H1 (cell line): ENCODE data around the gene IL23A. TPM values are rescaled to one million over a fixed set of nuclear protein-coding genes. Genes with fewer than 3 reads are reported as not detected.

Experiments used
- CHD1 ChIP-seq: IDR thresholded peaks from 2 replicates; pipeline ENCODE4 v1.6.1; 2012; ENCODE audit warnings: low read depth, low read length, improper control_type of control experiment
- CHD2 ChIP-seq: IDR thresholded peaks from 2 replicates; pipeline ENCODE4 v1.6.1; 2012; ENCODE audit warnings: low read length, improper control_type of control experiment
- NANOG ChIP-seq: IDR thresholded peaks from 2 replicates; pipeline ENCODE4 v1.6.1; 2011; ENCODE audit warnings: low read length, low read depth, mild to moderate bottlenecking, inconsistent platforms; ENCODE audit not compliant: insufficient read depth, poor library complexity, severe bottlenecking
- PHF8 ChIP-seq: fragments of 200-600 bp; sonication (generic); conservative IDR thresholded peaks from 2 replicates; pipeline ENCODE4 v1.7.1; 2012; ENCODE audit warnings: low read depth, mild to moderate bottlenecking, inconsistent platforms, low read length, moderate library complexity
- POLR2A ChIP-seq, 2 experiments: IDR thresholded peaks; 1 replicate in 1 of 2; 2 replicates in 1 of 2; pipeline ENCODE4 v1.6.1; 2011; ENCODE audit warnings: low read depth in 2 of 2, low read length in 2 of 2, mild to moderate bottlenecking in 2 of 2; ENCODE audit errors: control extremely low read depth in 1 of 2
- SAP30 ChIP-seq: fragments of 300-600 bp; sonication (generic); IDR thresholded peaks from 2 replicates; pipeline ENCODE4 v1.7.1; 2012; ENCODE audit warnings: low read length, moderate library complexity, mild to moderate bottlenecking, inconsistent platforms; ENCODE audit not compliant: insufficient read depth, insufficient replicate concordance
- SIN3A ChIP-seq, 2 experiments: IDR thresholded peaks in 1 of 2; conservative IDR thresholded peaks in 1 of 2; 2 replicates each; pipeline ENCODE4 v1.6.1; 2011 to 2012; ENCODE audit warnings: low read length in 2 of 2, improper control_type of control experiment in 1 of 2, low read depth in 1 of 2, mild to moderate bottlenecking in 1 of 2
- SP1 ChIP-seq: IDR thresholded peaks from 2 replicates; pipeline ENCODE4 v1.6.1; 2011; ENCODE audit warnings: low read depth, low read length
- SP2 ChIP-seq: IDR thresholded peaks from 2 replicates; pipeline ENCODE4 v1.6.1; 2012; ENCODE audit warnings: mild to moderate bottlenecking, low read length, inconsistent platforms
- SRF ChIP-seq: IDR thresholded peaks from 2 replicates; pipeline ENCODE4 v1.6.1; 2011; ENCODE audit warnings: mild to moderate bottlenecking, low read depth, low read length, moderate library complexity
- TAF1 ChIP-seq: IDR thresholded peaks from 2 replicates; pipeline ENCODE4 v1.6.1; 2011; ENCODE audit warnings: mild to moderate bottlenecking, low read depth, low read length
- TBP ChIP-seq: IDR thresholded peaks from 2 replicates; pipeline ENCODE4 v1.6.1; 2011; ENCODE audit warnings: low read depth, low read length, improper control_type of control experiment
- polyA plus RNA-seq, 7 experiments: library from polyadenylated mRNA; depleted of rRNA in 3 of 7; stranded (reverse) in 5 of 7; unstranded in 2 of 7; fragments of >200 nt in 5 of 7; fragments of 200-250 nt in 2 of 7; gene quantifications; 1 replicate in 5 of 7; 2 replicates in 1 of 7; 4 replicates in 1 of 7; pipeline versions ENCODE4 v1.2.1 to v1.2.3, GENCODE V29; 2011 to 2013; ENCODE audit warnings: missing spikeins in 2 of 7, mixed read lengths in 2 of 7
- total RNA-seq: library from RNA; stranded (reverse); fragmentation: NEBNext Ultra II Directional; extraction: Animal tissue kit (Norgen Biotek cat#: 25700); gene quantifications from 2 replicates; pipeline ENCODE4 v1.2.1, GENCODE V29; 2021

IL23A gene
- total and polyA plus RNA-seq, 2 of the 8 experiments (the other 6 are each of a cell fraction or from before 2014, with no cell fraction given) = 2.3 to 3.6 TPM

GRCh38 chr12:56299853-56300643, 38.6 kb upstream of the IL23A start, which contains the start of gene CS (continued):
- TF ChIP-seq TAF1 (peak; percentile 86), PHF8 (peak; percentile 54), SIN3A (conservative IDR thresholded peaks at IDR 0.05 in 1 of 2, IDR thresholded peaks at IDR 0.05 in 1 of 2; ENCODE audit: low read depth in 1 of 2, low read length in 2 of 2) (peak; percentile 55 to 84; a peak in 2 of 4 replicates), SP2 (0 out of 2 replicates have a peak, but pooled peaks have one; percentile 12), SP1 (peak; percentile 86), SRF (peak; percentile 25; the same call in 1 of the 2 replicates), SAP30 (no peak), POLR2A (IDR thresholded peaks at IDR 0.05; ENCODE audit: control extremely low read depth in 1 of 2, low read depth in 2 of 2, low read length in 2 of 2) (peak; percentile 4 to 70; a peak in 2 of 3 replicates), CHD1 (no peak), TBP (peak; percentile 67), CHD2 (0 out of 2 replicates have a peak, but pooled peaks have one; percentile 29), NANOG (peak; percentile 74)
